H9 (cell line): ENCODE data around the gene REC114. TPM values are rescaled to one million over a fixed set of nuclear protein-coding genes. Genes with fewer than 3 reads are reported as not detected.

Experiments used
- DNase-seq: peaks from one replicate; pipeline ENCODE4 v3.0.0-alpha.2; 2017
- H2AFZ ChIP-seq: one replicate; pipeline ENCODE4 v1.6.1; 2013; ENCODE audit warnings: mild to moderate bottlenecking, low read length, control low read depth, moderate library complexity
- H2AK5ac ChIP-seq: 2 replicates; pipeline ENCODE4 v1.6.1; 2013; ENCODE audit warnings: low read length, control low read depth, mixed read lengths; ENCODE audit not compliant: insufficient read length
- H2BK120ac ChIP-seq: one replicate; pipeline ENCODE4 v1.6.1; 2013; ENCODE audit warnings: low read depth, mild to moderate bottlenecking, low read length, control low read depth, inconsistent platforms; ENCODE audit not compliant: poor library complexity, severe bottlenecking
- H2BK12ac ChIP-seq: 2 replicates; pipeline ENCODE4 v1.6.1; 2013; ENCODE audit warnings: low read length, control low read depth, mixed read lengths, low read depth; ENCODE audit not compliant: insufficient read length
- H2BK15ac ChIP-seq: 2 replicates; pipeline ENCODE4 v1.6.1; 2013; ENCODE audit warnings: low read depth, low read length, control low read depth
- H2BK20ac ChIP-seq: one replicate; pipeline ENCODE4 v1.6.1; 2013; ENCODE audit warnings: low read depth, mild to moderate bottlenecking, low read length, control low read depth, inconsistent platforms; ENCODE audit not compliant: poor library complexity, severe bottlenecking
- H2BK5ac ChIP-seq: 2 replicates; pipeline ENCODE4 v1.6.1; 2013; ENCODE audit warnings: low read length, control low read depth, mixed read lengths; ENCODE audit not compliant: insufficient read length
- H3K14ac ChIP-seq: 2 replicates; pipeline ENCODE4 v1.6.1; 2013; ENCODE audit warnings: low read length, control low read depth; ENCODE audit not compliant: insufficient read depth
- H3K18ac ChIP-seq: 2 replicates; pipeline ENCODE4 v1.6.1; 2013; ENCODE audit warnings: low read depth, mild to moderate bottlenecking, mixed read lengths, low read length, control low read depth; ENCODE audit not compliant: insufficient read length
- H3K23ac ChIP-seq: 2 replicates; pipeline ENCODE4 v1.6.1; 2013; ENCODE audit warnings: low read length, control low read depth, mixed read lengths, low read depth; ENCODE audit not compliant: insufficient read length
- H3K23me2 ChIP-seq: 2 replicates; pipeline ENCODE4 v1.6.1; 2013; ENCODE audit warnings: low read depth, mild to moderate bottlenecking, mixed read lengths, low read length, control low read depth; ENCODE audit not compliant: insufficient read length, poor library complexity, severe bottlenecking
- H3K27ac ChIP-seq: 2 replicates; pipeline ENCODE4 v1.5.1; 2013; ENCODE audit warnings: low read length, control low read depth, mixed read lengths, low read depth; ENCODE audit not compliant: insufficient read length
- H3K27me3 ChIP-seq: 2 replicates; pipeline ENCODE4 v1.6.1; 2013; ENCODE audit warnings: low read length, control low read depth, inconsistent platforms; ENCODE audit not compliant: insufficient read depth
- H3K4ac ChIP-seq: 2 replicates; pipeline ENCODE4 v1.6.1; 2013; ENCODE audit warnings: low read depth, mild to moderate bottlenecking, control low read depth, inconsistent platforms, low read length, moderate library complexity
- H3K4me1 ChIP-seq: 2 replicates; pipeline ENCODE4 v1.6.1; 2013; ENCODE audit warnings: low read length, control low read depth, inconsistent platforms; ENCODE audit not compliant: insufficient read depth
- H3K4me2 ChIP-seq: 2 replicates; pipeline ENCODE4 v1.6.1; 2013; ENCODE audit warnings: low read length, control low read depth, mixed read lengths; ENCODE audit not compliant: insufficient read length, insufficient read depth
- H3K56ac ChIP-seq: 2 replicates; pipeline ENCODE4 v1.6.1; 2013; ENCODE audit warnings: low read depth, mild to moderate bottlenecking, mixed read lengths, low read length, control low read depth; ENCODE audit not compliant: insufficient read length
- H3K79me1 ChIP-seq: 2 replicates; pipeline ENCODE4 v1.6.1; 2013; ENCODE audit warnings: low read depth, mild to moderate bottlenecking, moderate library complexity, low read length, control low read depth, inconsistent platforms; ENCODE audit not compliant: insufficient read depth, poor library complexity, severe bottlenecking
- H3K79me2 ChIP-seq: 2 replicates; pipeline ENCODE4 v1.6.1; 2013; ENCODE audit warnings: low read length, control low read depth, inconsistent platforms; ENCODE audit not compliant: insufficient read depth
- H3K9ac ChIP-seq: 2 replicates; pipeline ENCODE4 v1.6.1; 2013; ENCODE audit warnings: low read length, control low read depth, mixed read lengths; ENCODE audit not compliant: insufficient read length; ENCODE audit errors: extremely low read depth
- H3K9me3 ChIP-seq: one replicate; pipeline ENCODE4 v1.6.1; 2013; ENCODE audit warnings: low read depth, low read length, inconsistent platforms; ENCODE audit not compliant: control insufficient read depth
- H3T11ph ChIP-seq: one replicate; pipeline ENCODE4 v1.6.1; 2013; ENCODE audit warnings: mild to moderate bottlenecking, low read length, control low read depth, inconsistent platforms
- H4K20me1 ChIP-seq: one replicate; pipeline ENCODE4 v1.6.1; 2013; ENCODE audit not compliant: control insufficient read depth, insufficient read length, insufficient read depth
- H4K5ac ChIP-seq: 2 replicates; pipeline ENCODE4 v1.6.1; 2013; ENCODE audit warnings: low read depth, mild to moderate bottlenecking, mixed read lengths, low read length, control low read depth; ENCODE audit not compliant: insufficient read length
- H4K8ac ChIP-seq: replicated peaks from 2 replicates; pipeline ENCODE4 v1.6.1; 2013; ENCODE audit warnings: low read length, control low read depth, mixed read lengths, low read depth; ENCODE audit not compliant: insufficient read length
- H4K91ac ChIP-seq: 2 replicates; pipeline ENCODE4 v1.6.1; 2013; ENCODE audit warnings: low read depth, mild to moderate bottlenecking, moderate library complexity, mixed read lengths, low read length, control low read depth; ENCODE audit not compliant: insufficient read length
- H3K27ac Mint-ChIP-seq, 3 experiments: 2 replicates in 2 of 3; 3 replicates in 1 of 3; pipeline ENCODE4 v1.8.0; 2020 to 2021; ENCODE audit warnings: mixed read lengths in 3 of 3, mild to moderate bottlenecking in 1 of 3, moderate library complexity in 1 of 3
- H3K27me3 Mint-ChIP-seq: 2 replicates; pipeline ENCODE4 v1.8.0; 2021; ENCODE audit warnings: low read depth, mild to moderate bottlenecking, moderate library complexity, mixed read lengths
- H3K36me3 Mint-ChIP-seq, 3 experiments: 2 replicates in 2 of 3; 3 replicates in 1 of 3; pipeline ENCODE4 v1.8.0; 2020 to 2021; ENCODE audit warnings: low read depth in 3 of 3, mixed read lengths in 3 of 3; ENCODE audit not compliant: insufficient read depth in 1 of 3
- H3K4me1 Mint-ChIP-seq, 2 experiments: 2 replicates each; pipeline ENCODE4 v1.8.0; 2020; ENCODE audit warnings: mixed read lengths in 2 of 2
- H3K4me3 Mint-ChIP-seq, 2 experiments: 2 replicates in 1 of 2; 3 replicates in 1 of 2; pipeline ENCODE4 v1.8.0; 2020 to 2021; ENCODE audit warnings: mild to moderate bottlenecking in 2 of 2, mixed read lengths in 2 of 2, moderate library complexity in 1 of 2
- H3K9me3 Mint-ChIP-seq, 2 experiments: 2 replicates in 1 of 2; 3 replicates in 1 of 2; pipeline ENCODE4 v1.8.0; 2020; ENCODE audit warnings: mild to moderate bottlenecking in 2 of 2, mixed read lengths in 2 of 2, moderate library complexity in 1 of 2
- WGBS: extraction: QIAGEN DNeasy Blood & Tissue Kit; methylation state at CpG from one replicate; pipeline ENCODE4 v1.1.7; 2013; ENCODE audit warnings: missing lambda C conversion rate, low lambda C conversion rate, mixed read lengths; ENCODE audit not compliant: insufficient read length; ENCODE audit errors: extremely low coverage; 5-methylcytosine and 5-hydroxymethylcytosine counted together
- total RNA-seq: library from RNA; stranded (reverse); gene quantifications from 2 replicates; pipeline ENCODE4 v1.2.1, GENCODE V29; 2021
- TF ChIP-seq, protein P1 (sequence below): fragments of 200-600 bp; sonication (generic); conservative IDR thresholded peaks from 3 replicates; pipeline ENCODE4 v1.8.0; 2021; ENCODE audit warnings: antibody characterized with exemption, mild to moderate bottlenecking

Gene REC114
- total RNA-seq, 1 experiment from 2014 or later: not detected

DNA sequence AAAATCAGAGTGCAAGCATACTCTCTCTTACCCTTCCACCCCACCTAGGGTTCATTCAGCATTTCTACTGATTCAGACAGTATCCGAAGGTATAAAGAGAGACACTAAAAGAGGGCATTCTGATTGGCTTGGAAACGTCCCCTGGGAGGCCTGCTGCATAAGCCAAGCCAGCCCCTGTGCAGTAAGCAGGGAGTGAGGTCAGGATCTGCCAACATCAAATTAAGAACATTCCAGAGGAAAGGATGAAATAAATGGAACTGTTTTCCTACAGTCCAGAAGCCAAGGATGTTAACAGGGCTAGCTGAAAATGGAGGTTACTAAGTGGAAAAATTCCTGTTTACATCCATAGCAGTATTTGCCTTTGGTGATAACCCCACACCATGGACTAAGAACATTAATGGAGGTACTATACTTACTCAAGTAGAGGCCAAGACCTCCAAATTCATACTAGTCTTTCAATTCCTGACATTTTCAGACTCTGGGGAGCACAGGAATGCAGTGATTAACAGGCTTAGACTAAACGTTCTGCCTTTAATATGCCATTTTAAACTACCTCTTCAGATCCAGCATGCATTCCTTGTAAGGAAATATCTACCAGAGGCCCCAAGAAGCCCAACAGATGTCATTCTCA, 155.7 kb downstream of the REC114 start:
- Histone ChIP-seq H2BK15ac (no peak overlapping the region), H3K4me1 (peaks cover 21% of the 10 kb centered on the region; the same call in 1 of the 2 replicates), H3K23me2 (no peaks in the 10 kb centered on the region), H3K4ac (no peak overlapping the region), H4K20me1 (no peaks in the 10 kb centered on the region), H3K79me2 (peaks cover 11% of the 10 kb centered on the region; the same call in 1 of the 2 replicates), H3K79me1 (peaks cover 18% of the 10 kb centered on the region), H3K27me3 (no peaks in the 10 kb centered on the region), H3K9ac (no peak overlapping the region), H4K5ac (no peak overlapping the region), H3K56ac (no peak overlapping the region), H3K9me3 (no peaks in the 10 kb centered on the region), H3K27ac (no peak overlapping the region), H3K14ac (no peak overlapping the region), H3K18ac (no peak overlapping the region), H2BK20ac (no peak overlapping the region), H3K23ac (no peak overlapping the region), H2BK12ac (no peak overlapping the region), H2AFZ (no peak overlapping the region), H2AK5ac (no peak overlapping the region), H2BK5ac (no peak overlapping the region), H2BK120ac (no peak overlapping the region), H3K4me2 (no peak overlapping the region), H3T11ph (no peak overlapping the region), H4K8ac (no peak overlapping the region), H4K91ac (no peak overlapping the region)
- Mint-ChIP-seq H3K4me3 (no peak overlapping the region), H3K9me3 (no peaks in the 10 kb centered on the region), H3K36me3 (peaks cover 0 to 3% (median 0%) of the 10 kb centered on the region in 3 experiments; a peak in 2 of 7 replicates), H3K27me3 (no peaks in the 10 kb centered on the region), H3K4me1 (peaks cover 45 to 47% of the 10 kb centered on the region in 2 experiments), H3K27ac (peak overlapping the region in 2 of 3 experiments; percentile 19 to 32; a peak in 3 of 7 replicates)
- no CpG with 5 or more reads among the region's 3 CpGs for WGBS
- TF ChIP-seq, protein P1, sequence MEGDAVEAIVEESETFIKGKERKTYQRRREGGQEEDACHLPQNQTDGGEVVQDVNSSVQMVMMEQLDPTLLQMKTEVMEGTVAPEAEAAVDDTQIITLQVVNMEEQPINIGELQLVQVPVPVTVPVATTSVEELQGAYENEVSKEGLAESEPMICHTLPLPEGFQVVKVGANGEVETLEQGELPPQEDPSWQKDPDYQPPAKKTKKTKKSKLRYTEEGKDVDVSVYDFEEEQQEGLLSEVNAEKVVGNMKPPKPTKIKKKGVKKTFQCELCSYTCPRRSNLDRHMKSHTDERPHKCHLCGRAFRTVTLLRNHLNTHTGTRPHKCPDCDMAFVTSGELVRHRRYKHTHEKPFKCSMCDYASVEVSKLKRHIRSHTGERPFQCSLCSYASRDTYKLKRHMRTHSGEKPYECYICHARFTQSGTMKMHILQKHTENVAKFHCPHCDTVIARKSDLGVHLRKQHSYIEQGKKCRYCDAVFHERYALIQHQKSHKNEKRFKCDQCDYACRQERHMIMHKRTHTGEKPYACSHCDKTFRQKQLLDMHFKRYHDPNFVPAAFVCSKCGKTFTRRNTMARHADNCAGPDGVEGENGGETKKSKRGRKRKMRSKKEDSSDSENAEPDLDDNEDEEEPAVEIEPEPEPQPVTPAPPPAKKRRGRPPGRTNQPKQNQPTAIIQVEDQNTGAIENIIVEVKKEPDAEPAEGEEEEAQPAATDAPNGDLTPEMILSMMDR: no peak
- no peak for DNase-seq
